HG02763 (cell line): ENCODE data around the gene CLCN5.

Experiments used
- ATAC-seq: cut with Tn5 transposase; IDR thresholded peaks from one replicate; pipeline ENCODE4 v1.9.1; 2021; ENCODE audit warnings: mild to moderate bottlenecking, moderate library complexity; ENCODE audit not compliant: unreplicated experiment

CLCN5 gene

DNA sequence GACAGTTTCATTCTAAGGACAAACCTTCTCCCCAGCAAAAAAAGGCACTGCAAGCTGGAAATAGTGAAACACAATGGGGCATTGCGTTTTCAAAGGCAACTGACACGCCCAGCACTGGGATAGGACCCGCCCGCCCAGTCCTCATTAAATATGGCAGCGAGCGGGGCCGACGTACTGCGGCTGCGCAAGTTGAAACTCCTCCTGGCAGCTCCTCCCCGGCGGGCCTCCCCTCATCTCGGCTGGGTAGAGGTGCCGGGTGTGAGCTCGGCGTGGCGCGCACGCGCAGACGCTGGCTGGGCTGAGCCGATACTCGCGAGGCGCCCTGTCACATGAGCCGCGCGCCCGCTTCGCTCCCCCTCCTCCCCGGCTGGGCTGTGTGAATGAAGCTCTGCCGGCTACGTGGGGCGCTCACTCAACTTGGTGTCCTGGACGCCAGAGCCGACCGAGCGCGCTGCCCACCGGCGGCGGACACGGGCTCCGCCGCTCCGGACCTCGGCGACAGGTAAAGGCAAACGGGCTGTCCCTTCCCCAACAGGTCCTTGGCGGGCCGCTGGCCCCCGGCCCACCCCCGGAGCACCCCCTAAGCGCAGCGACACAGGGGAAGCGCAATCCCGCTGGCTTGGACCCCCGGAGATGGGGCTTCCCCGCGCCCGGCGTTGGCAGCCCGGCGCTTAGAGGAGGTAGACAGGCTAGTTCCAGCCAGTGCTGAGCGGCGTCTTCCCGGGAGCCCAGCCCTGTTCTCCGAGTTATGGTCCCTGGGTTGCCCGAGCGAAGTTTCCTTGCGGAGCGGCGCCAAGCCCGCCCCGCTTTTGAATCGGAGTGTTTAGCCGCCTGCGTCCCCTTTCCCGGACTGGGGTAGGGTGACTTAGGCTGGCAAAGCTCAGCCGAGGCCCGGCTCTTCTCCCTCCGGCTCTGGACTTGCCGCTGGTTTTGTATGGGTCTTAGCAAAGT, at the start of gene CLCN5:
Gene CLCN5 (plus strand): TSS at position 306 of the 951 bp plus-strand sequence. CDS start 2,703 bp downstream, outside the sequence.
- ATAC-seq: peak; percentile 97

DNA sequence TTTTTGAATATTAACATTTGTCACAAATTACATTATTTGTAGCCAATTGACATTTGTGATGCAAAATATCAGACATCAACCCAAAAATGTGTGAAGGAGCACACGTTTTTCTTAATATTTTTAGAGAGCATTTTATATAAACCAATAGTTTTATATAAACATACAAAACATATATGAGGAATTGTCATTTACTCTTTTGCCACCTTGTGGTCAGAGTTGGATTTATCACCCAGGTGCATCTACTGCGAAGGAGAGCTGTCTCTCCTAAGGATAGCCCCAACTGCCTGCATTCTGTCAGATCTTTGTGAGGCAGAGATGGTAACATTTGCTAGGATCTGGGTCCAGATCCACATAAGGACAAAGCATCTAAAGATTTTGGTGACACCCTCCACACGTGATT, 45.6 kb upstream of the CLCN5 start:
- no peak for ATAC-seq

DNA sequence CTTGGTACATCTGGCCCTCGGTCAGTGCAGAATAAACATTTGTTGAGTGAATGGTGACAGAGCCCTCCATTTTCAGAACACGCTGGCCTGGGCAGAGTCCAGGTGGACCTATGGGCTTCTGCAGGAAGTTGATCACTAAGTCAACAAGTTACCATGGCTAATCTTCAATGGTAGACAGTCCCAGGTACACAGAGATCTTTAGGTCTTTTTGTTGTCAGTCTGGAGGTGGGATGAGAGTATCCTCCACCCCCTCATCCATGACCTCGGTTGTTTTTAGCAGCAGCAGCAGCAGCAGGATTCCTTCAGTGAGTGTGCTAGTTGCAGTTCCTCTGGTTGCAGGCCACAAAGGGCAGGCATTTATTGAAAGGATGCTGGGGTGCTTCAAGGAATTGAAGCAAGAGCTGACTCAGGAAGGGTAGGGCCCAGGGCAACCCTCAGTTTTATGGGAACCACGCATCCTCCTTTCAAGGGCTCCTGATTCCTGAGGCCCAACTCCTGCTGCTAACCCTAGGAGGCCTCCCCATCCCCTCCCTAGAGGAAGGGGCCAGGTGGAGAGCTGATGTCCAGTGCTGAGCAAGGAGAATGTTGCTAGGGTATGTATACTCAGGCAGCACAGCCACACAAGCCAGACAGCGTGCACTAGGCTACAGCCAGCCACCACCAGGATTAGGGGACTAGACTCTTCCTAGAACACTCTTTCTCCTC, 44.8 kb upstream of the CLCN5 start:
- no peak for ATAC-seq

DNA sequence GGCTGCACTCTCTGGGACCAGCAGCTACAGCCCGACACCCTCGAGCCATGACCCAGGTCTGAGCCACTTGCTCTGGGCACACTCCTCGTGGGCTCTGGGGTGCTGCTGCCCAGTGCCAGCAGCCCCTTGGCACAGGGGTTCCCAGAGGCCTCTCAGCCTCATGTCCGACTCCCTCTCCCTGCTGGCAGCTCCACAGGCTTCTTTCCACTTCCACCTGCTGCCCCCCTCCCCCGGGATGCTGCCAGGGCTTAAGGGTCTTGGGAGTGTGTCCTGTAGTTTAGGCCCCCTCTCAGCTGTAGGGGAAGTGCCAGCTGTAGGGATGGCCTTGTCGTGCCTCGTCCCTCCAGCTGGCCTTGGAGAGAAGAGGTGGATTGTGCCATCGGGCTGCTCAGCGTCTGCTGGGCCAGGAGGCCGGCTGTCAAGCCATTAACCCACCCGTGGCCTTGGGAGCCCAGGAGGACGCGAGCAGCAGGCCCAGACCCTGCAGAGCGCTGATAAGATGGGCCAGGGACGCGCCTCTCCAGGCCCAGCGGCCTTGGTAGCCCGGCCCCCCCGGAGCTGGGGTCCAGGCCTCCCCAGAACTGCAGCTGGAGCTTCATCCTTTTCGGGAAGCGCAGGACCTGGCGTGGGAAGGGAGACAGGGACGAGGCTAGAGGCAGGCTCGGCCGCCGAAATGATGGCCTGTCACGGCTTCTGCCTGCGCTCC, 44.1 kb upstream of the CLCN5 start:
- ATAC-seq: no peak

DNA sequence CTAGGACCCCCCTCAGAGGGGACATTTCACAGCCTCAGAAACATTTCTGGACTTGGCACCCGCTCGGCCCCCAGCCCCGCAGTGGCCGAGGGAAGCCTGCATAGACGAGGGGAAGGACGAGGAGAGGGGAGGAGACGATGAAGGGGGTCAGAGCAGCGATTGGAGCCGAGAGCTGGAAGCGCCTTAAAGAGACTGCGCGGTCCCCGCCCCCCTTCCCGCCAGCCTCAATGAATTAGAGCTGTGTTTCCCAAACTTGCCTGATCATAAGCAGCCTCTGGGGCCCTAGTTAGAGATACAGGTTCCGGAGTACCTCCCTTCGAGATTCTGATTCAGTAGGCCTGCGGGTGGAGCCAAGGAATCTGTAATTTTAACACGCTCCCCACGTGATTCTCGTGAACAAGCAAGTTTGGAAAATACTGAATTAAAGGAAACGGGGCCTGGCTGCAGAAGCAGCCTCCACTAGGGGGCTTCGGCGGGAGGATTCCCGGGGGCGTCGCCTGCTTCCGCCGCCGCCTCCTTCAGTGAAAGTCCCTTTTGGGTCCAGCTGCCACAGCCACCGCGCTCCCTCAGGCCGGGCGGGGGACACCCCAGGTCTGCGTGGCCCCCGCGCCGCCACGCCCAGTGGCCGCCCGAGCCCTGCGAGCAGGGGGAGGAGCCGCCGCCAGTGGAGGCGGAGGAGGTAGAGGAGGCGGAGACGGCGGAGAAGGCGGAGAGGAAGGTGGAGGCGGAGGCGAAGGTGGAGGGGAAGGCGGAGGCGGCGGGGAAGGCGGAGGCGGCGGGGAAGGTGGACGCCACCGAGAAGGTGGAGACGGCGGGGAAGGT, 43.4 kb upstream of the CLCN5 start, which contains the start of gene USP27X:
Gene USP27X (plus strand): TSS at position 651 of the 822 bp plus-strand sequence. CDS start 824 bp downstream, outside the sequence.
- peak; percentile 85 for ATAC-seq

DNA sequence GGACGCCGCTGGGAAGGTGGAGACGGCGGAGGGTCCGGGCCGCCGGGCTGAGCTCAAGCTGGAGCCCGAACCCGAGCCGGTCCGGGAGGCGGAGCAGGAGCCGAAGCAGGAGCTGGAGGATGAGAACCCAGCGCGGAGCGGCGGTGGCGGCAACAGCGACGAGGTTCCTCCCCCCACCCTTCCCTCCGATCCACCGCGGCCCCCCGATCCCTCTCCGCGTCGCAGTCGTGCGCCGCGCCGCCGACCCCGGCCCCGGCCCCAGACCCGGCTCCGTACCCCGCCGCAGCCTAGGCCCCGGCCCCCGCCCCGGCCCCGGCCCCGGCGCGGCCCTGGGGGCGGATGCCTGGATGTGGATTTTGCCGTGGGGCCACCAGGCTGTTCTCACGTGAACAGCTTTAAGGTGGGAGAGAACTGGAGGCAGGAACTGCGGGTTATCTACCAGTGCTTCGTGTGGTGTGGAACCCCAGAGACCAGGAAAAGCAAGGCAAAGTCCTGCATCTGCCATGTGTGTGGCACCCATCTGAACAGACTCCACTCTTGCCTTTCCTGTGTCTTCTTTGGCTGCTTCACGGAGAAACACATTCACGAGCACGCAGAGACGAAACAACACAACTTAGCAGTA, 42.6 kb upstream of the CLCN5 start:
- peak; percentile 4 for ATAC-seq

DNA sequence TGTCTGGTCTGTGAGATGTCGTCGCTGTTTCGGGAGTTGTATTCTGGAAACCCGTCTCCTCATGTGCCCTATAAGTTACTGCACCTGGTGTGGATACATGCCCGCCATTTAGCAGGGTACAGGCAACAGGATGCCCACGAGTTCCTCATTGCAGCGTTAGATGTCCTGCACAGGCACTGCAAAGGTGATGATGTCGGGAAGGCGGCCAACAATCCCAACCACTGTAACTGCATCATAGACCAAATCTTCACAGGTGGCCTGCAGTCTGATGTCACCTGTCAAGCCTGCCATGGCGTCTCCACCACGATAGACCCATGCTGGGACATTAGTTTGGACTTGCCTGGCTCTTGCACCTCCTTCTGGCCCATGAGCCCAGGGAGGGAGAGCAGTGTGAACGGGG, 41.7 kb upstream of the CLCN5 start:
- ATAC-seq: no peak

DNA sequence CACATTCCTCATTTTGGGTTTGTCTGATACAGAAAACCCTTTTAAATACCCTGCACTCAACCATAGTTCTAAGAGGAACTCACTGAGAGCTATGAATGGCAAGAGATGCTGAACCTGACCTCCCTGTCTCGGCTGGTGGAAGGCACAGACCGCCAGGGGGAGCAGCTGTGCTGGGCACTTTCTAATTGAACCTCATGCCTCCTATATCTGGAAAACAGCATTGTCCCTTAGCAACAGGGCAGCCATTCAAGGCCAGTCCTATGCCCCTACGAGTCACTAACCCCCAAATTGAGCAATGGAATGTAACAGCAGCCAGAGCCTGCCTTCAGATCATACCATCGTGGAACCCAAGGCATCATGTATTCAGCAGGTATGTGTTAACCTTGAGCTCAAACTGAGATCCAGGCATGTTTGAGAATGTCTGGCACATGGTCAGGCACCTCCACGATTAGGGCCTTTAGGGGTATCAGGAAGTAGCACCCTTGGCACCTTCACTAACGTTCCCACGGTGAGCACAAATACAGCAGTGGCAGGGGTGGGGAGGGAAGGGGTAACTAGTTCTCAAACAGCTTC, 38.0 kb upstream of the CLCN5 start:
- ATAC-seq: no peak

DNA sequence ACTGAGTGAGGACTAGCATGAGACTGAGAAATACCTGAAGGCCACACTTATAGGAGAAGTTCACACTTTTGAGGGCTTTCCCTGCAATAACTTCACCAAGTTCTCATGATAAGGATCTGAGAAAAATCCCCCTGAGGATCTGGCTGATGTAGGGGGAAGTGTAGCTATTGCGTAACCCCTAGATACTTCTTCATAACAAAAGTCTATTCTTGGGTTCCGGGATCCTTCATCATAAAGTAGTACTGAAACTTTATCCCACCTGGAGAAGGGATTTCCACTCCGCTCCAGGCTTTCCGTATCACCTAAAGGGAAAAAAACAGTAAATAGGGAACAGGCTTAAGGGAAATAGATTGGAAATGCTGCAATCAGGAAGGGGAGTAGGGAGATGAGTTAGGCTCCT, 29.9 kb upstream of the CLCN5 start:
- no peak for ATAC-seq

DNA sequence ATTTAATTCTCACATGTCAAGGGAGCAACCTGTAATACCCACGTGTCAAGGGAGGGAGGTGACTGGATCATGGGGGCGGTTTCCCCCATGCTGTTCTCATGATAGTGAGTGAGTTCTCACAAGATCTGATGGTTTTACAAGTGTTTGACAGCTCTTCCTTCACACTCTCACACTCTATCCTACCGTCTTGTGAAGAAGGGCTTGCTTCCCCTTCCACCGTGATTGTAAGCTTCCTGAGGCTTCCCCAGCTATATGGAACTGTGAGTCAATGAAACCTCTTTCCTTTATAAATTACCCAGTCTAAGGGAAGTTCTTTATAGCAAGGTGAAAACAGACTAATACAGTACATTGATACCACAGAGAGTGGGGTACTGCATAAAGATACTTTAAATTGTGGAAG, 25.4 kb upstream of the CLCN5 start:
- ATAC-seq: no peak

DNA sequence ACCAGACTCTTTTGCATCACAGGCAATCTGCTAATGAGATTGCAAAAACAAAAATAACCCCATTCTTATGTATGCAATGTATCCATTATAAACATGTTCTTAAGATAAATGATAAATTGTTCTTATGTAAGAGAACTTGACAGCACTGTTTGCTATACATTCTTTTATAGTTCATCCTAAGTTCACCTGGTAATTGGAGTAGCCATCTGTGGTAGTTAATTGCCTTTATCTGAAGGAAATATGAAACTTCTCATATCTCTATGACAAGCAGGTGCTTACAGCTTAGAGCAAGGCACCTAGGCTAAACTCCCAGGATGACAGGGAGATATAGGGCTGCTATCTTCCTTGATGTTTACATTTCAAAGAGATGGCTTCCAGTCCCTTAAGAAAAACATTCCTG, 21.3 kb upstream of the CLCN5 start:
- no peak for ATAC-seq

DNA sequence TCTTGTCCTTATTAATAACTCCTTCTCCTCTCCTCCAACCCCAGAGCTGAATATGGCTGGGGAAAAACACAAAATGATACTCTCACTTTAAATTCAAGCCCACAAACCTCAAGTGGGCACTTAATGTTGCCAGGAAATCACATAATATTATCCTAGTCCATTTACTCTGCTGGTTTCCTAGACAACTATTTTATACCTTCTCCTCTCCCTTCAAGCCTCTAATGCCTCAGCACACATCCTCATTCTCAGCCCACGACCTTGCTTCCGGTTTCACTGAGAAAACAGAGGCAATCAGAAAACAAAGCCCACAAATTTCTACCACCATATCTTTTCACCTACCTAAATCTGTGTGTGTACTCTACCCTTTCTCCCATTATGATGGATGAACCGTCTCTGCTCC, 12.1 kb upstream of the CLCN5 start:
- ATAC-seq: no peak

DNA sequence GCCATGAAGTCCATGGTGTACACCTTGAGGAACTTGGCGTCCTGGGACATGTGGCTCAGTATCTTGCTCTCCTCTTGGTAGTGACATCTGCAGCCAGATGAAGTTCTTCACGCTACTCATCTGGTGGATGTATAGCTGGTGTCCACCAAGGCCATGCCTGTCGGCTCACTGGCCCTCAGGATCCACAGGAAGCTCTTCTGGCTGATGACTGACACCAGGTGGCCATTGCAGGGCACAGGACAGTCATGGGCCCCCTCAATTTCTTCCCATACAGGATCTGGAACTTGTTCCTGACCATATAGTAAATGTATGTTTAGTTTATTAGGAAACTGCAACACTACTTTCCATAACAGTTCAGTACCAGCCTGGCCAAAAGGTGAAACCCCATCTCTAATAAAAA, 10.3 kb upstream of the CLCN5 start:
- ATAC-seq: no peak

DNA sequence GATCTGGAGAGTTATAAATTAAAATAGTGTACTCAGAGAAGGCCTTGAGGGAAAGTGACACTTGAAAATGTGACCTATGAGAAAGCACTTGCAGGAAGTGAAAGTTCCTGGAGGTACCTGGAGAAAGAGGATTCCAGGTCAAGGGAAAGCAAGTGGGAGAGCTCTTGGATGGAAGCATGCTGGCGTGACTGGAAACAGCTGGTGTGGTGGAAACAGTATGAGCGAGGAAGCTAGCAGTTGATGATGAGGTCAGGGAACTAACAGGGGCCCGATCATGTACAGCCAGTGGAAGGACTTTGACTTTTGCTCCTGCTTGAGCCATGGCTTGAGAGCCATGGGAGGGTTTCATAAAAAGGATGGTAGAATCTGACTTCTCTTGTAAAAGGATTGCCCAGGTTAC, 9.5 kb upstream of the CLCN5 start:
- ATAC-seq: no peak

DNA sequence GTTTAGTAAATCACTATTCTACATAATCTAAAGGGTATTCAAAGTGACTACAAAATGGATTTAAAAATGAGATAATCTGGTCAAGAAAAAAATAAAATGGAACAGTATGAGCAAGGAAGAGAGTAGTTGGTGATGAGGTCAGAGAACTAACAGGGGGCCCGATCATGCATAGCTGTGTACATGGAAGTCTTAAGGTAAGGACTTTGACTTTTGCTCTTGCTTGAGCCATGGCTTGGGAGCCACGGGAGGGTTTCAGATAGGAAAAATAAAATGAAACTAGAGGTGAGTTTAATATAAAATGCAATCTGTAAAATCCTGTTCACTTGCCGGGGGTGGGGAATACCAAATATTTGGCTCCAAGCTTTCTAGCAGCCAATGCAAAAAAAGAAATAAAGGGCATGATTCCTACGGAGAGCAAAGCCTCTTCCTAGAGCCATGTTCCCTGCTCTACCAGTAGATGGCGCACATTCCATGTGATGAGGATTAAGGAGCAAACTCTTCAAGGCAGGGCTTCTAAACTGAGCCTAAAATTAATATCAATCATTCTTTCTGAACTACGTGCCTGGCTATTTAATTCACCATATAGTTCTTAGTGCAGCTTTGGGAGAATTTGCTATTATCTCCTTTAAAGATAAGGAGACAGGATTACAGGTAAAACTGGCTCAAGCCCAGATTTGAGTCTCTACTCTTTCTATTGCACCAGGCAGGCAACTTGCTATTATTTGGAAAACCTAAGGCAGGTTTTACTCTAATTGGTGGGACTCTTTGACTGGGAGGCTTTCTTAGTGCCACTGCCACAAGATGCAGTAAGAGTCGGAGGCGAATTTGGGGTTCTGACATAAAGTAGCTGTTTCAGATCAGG, 6.8 kb upstream of the CLCN5 start:
- peak; percentile 60 for ATAC-seq

DNA sequence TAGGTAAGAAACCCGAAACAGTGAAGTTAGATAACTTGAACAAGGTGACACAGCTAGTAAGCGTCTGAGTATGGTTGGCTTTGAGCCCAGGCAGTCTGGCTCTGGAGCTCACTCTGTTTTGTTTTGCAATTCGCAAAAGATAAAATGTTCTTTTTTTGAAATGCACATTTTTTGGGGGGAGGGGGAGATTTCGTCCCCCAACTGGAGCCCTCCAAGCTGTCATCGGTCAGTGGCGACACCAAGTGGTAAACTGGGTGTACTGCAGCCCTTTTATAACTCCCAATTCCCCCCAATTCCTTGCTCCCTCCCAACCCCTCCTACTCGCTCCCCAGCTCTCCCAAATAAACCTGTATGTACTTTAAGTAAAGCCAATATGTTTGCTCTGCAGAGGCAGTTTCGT, 2.8 kb upstream of the CLCN5 start:
- ATAC-seq: no peak

DNA sequence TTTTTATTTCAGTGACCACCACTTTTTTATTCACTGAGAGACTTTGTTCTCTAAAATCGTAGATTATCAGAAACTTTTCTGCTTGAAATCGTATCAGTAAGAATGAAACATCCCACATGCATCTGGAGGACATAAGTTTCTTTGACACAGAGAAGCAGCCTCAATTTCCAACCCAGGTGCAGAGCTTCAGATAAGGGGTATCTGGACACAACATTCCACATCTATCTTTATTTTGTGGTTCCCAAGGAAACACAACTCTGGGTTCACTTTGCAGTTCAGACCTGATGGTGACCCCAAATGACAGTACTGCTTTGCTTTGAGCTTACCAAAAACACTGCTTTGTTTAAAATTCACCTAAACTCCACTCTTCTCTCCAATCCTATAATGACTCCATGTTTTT, 1.3 kb upstream of the CLCN5 start:
- no peak for ATAC-seq

DNA sequence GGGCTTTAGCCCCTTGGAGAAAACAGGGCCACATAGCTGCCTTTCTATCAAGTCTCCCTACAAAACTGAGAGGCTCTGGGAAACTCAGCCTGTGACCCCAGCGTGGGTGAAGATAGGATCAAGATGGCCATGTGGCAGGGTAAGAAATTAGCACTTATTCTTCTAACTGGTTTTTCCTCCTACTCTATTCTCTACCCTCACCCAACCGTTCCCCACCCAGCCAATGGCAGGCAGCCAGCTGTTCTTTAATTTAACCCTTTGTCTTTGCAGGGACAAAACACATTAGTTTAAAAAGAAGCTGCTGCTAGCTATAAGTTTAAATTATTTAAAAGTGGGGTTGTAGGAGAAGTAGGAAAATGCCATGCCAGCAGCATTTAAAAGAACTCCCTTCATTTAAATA, 2.8 kb downstream of the CLCN5 start:
- ATAC-seq: no peak

DNA sequence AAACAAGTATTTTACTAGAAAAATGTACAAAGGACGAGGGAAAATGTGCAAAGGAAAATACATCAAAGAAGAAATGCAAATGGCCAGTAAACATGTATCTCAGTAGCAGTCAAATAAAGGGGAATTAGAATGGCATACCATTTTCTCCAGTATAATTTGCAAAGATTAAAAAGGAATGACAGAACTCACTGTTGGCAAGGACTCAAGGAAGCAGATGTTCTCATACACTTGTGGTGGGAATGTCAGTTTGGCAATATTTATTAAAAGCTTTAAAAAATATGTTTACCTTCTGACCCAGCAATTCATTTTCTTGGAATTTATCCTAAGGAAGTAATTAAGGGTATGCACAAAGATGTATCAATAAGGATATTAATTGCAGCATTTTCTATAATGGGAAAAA, 7.6 kb downstream of the CLCN5 start:
- no peak for ATAC-seq
